Peyer's patch (tissue), 4 donors: ENCODE measurements around the gene CDH2. TPM values are rescaled to one million over a fixed set of nuclear protein-coding genes. Genes with fewer than 3 reads are reported as not detected.

ENCODE experiments used
- DNase-seq, 3 donors: peaks; one replicate each; pipeline ENCODE4 v3.0.0-alpha.2; 2017 to 2019
- H3K27ac ChIP-seq, 4 donors: fragments of 200-600 bp; sonication (generic); one replicate each; pipeline ENCODE4 v1.5.1; 2016 to 2019
- H3K27me3 ChIP-seq, 2 donors: fragments of 200-600 bp; sonication (generic); one replicate each; pipeline ENCODE4 v1.5.1; 2019
- H3K36me3 ChIP-seq, 3 donors: fragments of 200-600 bp; sonication (generic); one replicate each; pipeline ENCODE4 v1.5.1; 2016 to 2019
- H3K4me1 ChIP-seq, 4 donors: fragments of 200-600 bp; sonication (generic); one replicate each; pipeline ENCODE4 v1.5.1; 2016 to 2019
- H3K4me3 ChIP-seq, 4 donors: fragments of 200-600 bp; sonication (generic); 1 replicate in 3 of 4; 2 replicates in 1 of 4; pipeline ENCODE4 v1.5.1; 2016 to 2019; ENCODE audit warnings: mild to moderate bottlenecking in 1 of 4
- H3K9me3 ChIP-seq, 4 donors: fragments of 200-600 bp; sonication (generic); one replicate each; pipeline ENCODE4 v1.5.1; 2016 to 2019; ENCODE audit warnings: mild to moderate bottlenecking in 1 of 4
- POLR2A ChIP-seq, 2 donors: fragments of 450-650 bp; IDR thresholded peaks; one replicate each; pipeline ENCODE4 v1.5.1; 2017; ENCODE audit warnings: antibody characterized with exemption in 2 of 2, mild to moderate bottlenecking in 2 of 2, moderate library complexity in 2 of 2
- total RNA-seq, 4 donors: library from RNA; depleted of rRNA; stranded (reverse); fragments of >200 nt; gene quantifications; one replicate each; pipeline ENCODE4 v1.1.0, GENCODE V29; 2016
- TF ChIP-seq, protein P1 (sequence below), 6 experiments: fragments of 450-650 bp in 4 of 6; fragments of 200-600 bp in 2 of 6; sonication (generic) in 1 of 6; IDR thresholded peaks; one replicate each; pipeline ENCODE4 v1.5.1; 2017 to 2019; ENCODE audit warnings: antibody characterized with exemption in 6 of 6, mild to moderate bottlenecking in 3 of 6, moderate library complexity in 1 of 6

The CDH2 gene
- total RNA-seq, 4 donors from 2014 or later = 0.66 to 1.3 TPM; not detected in 2

GRCh38 chr18:28126768-28127167 lies 50.2 kb downstream of the CDH2 start:
- Histone ChIP-seq H3K27ac (no peak overlapping the region), H3K36me3 (no peaks in the 10 kb centered on the region), H3K27me3 (no peaks in the 10 kb centered on the region), H3K4me3 (no peak overlapping the region), H3K9me3 (no peaks in the 10 kb centered on the region), H3K4me1 (no peaks in the 10 kb centered on the region)
- DNase-seq = no peak
- TF ChIP-seq POLR2A (IDR thresholded peaks at IDR 0.05) = no peak
- TF ChIP-seq, protein P1, sequence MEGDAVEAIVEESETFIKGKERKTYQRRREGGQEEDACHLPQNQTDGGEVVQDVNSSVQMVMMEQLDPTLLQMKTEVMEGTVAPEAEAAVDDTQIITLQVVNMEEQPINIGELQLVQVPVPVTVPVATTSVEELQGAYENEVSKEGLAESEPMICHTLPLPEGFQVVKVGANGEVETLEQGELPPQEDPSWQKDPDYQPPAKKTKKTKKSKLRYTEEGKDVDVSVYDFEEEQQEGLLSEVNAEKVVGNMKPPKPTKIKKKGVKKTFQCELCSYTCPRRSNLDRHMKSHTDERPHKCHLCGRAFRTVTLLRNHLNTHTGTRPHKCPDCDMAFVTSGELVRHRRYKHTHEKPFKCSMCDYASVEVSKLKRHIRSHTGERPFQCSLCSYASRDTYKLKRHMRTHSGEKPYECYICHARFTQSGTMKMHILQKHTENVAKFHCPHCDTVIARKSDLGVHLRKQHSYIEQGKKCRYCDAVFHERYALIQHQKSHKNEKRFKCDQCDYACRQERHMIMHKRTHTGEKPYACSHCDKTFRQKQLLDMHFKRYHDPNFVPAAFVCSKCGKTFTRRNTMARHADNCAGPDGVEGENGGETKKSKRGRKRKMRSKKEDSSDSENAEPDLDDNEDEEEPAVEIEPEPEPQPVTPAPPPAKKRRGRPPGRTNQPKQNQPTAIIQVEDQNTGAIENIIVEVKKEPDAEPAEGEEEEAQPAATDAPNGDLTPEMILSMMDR (IDR thresholded peaks at IDR 0.05) = no peak

- DNase-seq = no peak
- H3K9me3 ChIP-seq = no peaks in the 10 kb centered on the region
- no peaks in the 10 kb centered on the region for H3K36me3 ChIP-seq
- no peak overlapping the region for H3K4me3 ChIP-seq
- no peaks in the 10 kb centered on the region for H3K27me3 ChIP-seq
- no peak overlapping the region for H3K27ac ChIP-seq
- H3K4me1 ChIP-seq = no peaks in the 10 kb centered on the region
- no peak for TF ChIP-seq POLR2A (IDR thresholded peaks at IDR 0.05)
Observed at GRCh38 chr18:28125051-28125450, 51.9 kb downstream of the CDH2 start.

DNA sequence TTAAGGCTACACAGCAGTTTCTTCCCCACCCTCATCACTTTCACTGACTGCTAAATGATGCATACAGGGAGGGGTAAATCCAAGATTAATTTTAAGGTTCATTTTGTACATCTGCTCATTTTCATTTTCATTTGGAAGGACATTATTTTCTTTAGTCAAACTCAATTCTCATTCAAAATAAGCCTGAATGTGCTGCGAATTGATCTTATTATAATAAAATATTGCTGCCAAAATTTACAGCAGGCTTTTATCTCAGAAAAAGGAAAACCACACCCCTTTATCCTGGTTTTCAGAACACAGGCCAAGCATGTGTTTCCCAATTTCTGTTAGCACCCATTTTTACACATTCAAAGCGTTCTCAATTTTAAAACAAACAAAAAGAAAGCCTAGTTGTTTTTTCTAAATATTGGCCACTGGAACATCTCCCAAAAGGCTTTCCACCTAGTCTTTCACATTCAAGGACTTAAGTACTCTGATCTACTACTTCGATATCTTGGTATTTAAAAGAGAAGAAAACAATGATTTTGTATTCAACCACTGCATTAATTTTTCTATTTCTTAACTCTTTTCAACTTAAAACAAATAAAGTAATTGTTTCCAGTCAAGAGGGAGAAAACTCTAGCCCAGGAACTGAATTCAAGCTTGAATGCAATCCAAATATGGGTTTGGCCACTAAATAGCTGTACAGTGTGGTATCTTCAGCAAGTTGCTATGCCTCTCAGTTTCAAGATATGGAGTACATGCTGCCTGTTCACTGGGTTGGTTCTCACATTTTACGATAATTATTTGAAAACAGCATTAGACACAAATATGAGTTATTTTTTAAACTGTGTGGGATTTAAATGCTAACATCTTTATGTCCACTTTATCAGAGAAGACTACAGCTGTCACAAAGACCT lies 52.5 kb downstream of the CDH2 start:
- Histone ChIP-seq H3K36me3 (no peaks in the 10 kb centered on the region), H3K27ac (no peak overlapping the region), H3K9me3 (no peaks in the 10 kb centered on the region), H3K27me3 (no peaks in the 10 kb centered on the region), H3K4me3 (no peak overlapping the region), H3K4me1 (no peaks in the 10 kb centered on the region)
- DNase-seq = no peak
- no peak for TF ChIP-seq POLR2A (IDR thresholded peaks at IDR 0.05)
- TF ChIP-seq, protein P1 (IDR thresholded peaks at IDR 0.05) = no peak

- Histone ChIP-seq H3K27ac (no peak overlapping the region), H3K4me3 (no peak overlapping the region), H3K27me3 (no peaks in the 10 kb centered on the region), H3K4me1 (no peaks in the 10 kb centered on the region), H3K36me3 (no peaks in the 10 kb centered on the region), H3K9me3 (no peaks in the 10 kb centered on the region)
- DNase-seq = no peak
- TF ChIP-seq POLR2A (IDR thresholded peaks at IDR 0.05) = no peak
- TF ChIP-seq, protein P1 (IDR thresholded peaks at IDR 0.05) = no peak
Observed at GRCh38 chr18:28123401-28124030, 53.4 kb downstream of the CDH2 start.

DNA sequence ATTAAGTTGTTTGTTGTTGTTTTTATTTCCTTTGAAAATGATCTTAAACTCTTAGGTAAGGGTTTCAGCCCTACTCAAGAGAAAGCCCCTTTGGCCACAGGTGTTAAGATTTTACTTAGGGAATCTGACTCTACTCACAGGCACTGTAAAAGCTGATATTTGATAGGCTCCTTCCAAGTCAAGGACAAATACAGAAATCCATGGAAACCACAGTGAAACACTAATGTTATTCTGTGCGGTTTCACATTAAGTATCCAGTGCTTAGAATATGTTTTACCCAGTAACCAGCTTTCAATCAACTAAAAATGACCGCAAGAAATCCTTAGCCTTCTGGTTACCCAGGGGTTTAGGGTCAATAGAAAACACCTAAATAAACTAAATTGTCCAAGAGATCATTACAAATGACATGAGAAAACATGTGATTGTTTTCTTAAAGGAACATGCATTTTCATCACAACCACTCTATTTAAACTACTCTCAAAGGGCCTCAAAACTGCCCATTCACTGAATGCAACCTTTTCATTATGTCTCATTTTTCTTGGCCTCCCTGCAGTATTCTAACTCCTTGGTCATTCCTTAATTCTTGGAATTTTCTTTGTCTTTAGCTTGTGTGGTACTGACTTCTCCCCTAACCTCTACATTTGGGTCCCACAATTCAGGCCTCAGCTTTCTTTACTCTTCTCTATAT lies 56.0 kb downstream of the CDH2 start:
- Histone ChIP-seq H3K4me1 (no peaks in the 10 kb centered on the region), H3K4me3 (no peak overlapping the region), H3K9me3 (no peaks in the 10 kb centered on the region), H3K27ac (no peak overlapping the region), H3K27me3 (no peaks in the 10 kb centered on the region), H3K36me3 (no peaks in the 10 kb centered on the region)
- DNase-seq = no peak
- TF ChIP-seq, protein P1 (IDR thresholded peaks at IDR 0.05) = no peak
- TF ChIP-seq POLR2A (IDR thresholded peaks at IDR 0.05) = no peak

DNA sequence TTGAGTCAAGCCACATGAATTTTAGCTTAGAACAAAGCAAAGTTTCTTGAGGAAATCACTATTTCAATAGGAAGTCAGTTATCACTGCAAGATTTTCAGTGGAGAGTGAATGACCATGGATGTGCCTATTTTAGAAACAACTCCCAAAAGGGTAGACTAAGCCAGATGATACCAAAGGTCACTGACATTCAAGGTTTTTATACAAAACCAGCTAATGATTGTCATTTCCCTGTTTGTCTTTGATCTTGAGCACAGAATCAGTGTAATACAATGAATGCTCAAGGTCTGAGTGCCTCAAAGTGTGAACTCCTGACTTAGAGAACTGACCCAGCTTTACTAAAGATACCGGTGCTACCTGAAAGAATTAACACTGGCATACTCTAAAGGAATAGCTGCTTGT lies 60.5 kb downstream of the CDH2 start:
- TF ChIP-seq, protein P1 (IDR thresholded peaks at IDR 0.05) = no peak
- TF ChIP-seq POLR2A (IDR thresholded peaks at IDR 0.05) = no peak
- DNase-seq = no peak
- Histone ChIP-seq H3K9me3 (no peaks in the 10 kb centered on the region), H3K36me3 (no peaks in the 10 kb centered on the region), H3K27ac (no peak overlapping the region), H3K27me3 (no peaks in the 10 kb centered on the region), H3K4me1 (no peaks in the 10 kb centered on the region), H3K4me3 (no peak overlapping the region)
